ENCODE results near the gene RABEP2.
"Not testable (repeated sequence)": the region's sequence is repeated elsewhere in the genome, so short reads cannot be mapped to it uniquely, and the experiment has no call there.

The RABEP2 gene

DNA sequence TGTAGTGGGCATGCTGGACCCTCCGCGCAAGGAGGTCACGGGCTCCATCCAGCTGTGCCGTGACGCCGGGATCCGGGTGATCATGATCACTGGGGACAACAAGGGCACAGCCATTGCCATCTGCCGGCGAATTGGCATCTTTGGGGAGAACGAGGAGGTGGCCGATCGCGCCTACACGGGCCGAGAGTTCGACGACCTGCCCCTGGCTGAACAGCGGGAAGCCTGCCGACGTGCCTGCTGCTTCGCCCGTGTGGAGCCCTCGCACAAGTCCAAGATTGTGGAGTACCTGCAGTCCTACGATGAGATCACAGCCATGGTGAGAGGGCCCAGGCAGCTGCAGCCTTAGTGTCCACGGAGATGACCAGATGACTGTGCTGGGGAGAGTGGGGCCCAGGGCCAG, 24.4 kb downstream of the RABEP2 start:
- DNase-seq (ENCODE audit: low read depth), result no peak
- Histone ChIP-seq H3K9ac (ENCODE audit: low read length) (no peak overlapping the region), H3K4me3 (ENCODE audit: low read length) (no peak overlapping the region), H3K4me1 (ENCODE audit: control insufficient read depth, insufficient read depth, low read length) (no peaks in the 10 kb centered on the region), H3K9me3 (ENCODE audit: control insufficient read depth, low read length) (no peaks in the 10 kb centered on the region), H3K27me3 (replicated peaks; ENCODE audit: control insufficient read depth, insufficient read depth, low read length) (no peaks in the 10 kb centered on the region), H3K36me3 (ENCODE audit: control insufficient read depth, insufficient read depth, low read length, severe bottlenecking) (no peaks in the 10 kb centered on the region)

GRCh38 chr16:28899882-28900590, 25.0 kb downstream of the RABEP2 start:
- Histone ChIP-seq H3K4me3 (ENCODE audit: low read length) (no peak overlapping the region), H3K9ac (ENCODE audit: low read length) (no peak overlapping the region), H3K27me3 (replicated peaks; ENCODE audit: control insufficient read depth, insufficient read depth, low read length) (no peaks in the 10 kb centered on the region), H3K9me3 (ENCODE audit: control insufficient read depth, low read length) (no peaks in the 10 kb centered on the region), H3K4me1 (ENCODE audit: control insufficient read depth, insufficient read depth, low read length) (no peaks in the 10 kb centered on the region), H3K36me3 (ENCODE audit: control insufficient read depth, insufficient read depth, low read length, severe bottlenecking) (no peaks in the 10 kb centered on the region)
- no peak for DNase-seq (ENCODE audit: low read depth)

DNA sequence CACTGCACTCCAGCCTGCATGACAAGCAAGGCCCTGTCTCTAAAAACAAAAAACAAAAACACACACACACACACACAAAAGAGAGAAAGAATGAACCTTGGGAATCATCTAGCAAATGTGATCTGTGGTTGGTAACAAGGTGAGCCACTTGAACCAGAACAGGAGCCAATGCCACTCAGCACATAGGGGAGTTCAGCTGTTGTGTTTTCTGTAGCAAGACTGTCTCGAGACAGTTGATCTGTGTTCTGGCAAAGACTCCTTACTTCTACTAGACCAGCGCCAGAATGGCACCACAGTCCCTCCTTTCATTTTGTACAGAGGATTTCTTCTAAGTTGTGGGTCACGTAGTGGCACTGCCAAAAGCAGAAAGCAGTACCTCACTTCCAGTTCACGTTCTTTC, 26.1 kb downstream of the RABEP2 start:
- Histone ChIP-seq H3K9ac (ENCODE audit: low read length) (no peak overlapping the region), H3K27me3 (replicated peaks; ENCODE audit: control insufficient read depth, insufficient read depth, low read length) (no peaks in the 10 kb centered on the region), H3K4me3 (ENCODE audit: low read length) (no peak overlapping the region), H3K9me3 (ENCODE audit: control insufficient read depth, low read length) (no peaks in the 10 kb centered on the region), H3K4me1 (ENCODE audit: control insufficient read depth, insufficient read depth, low read length) (no peaks in the 10 kb centered on the region), H3K36me3 (ENCODE audit: control insufficient read depth, insufficient read depth, low read length, severe bottlenecking) (no peaks in the 10 kb centered on the region)
- no peak for DNase-seq (ENCODE audit: low read depth)

GRCh38 chr16:28898266-28898665, 26.8 kb downstream of the RABEP2 start:
- Histone ChIP-seq H3K36me3 (ENCODE audit: control insufficient read depth, insufficient read depth, low read length, severe bottlenecking) (no peaks in the 10 kb centered on the region), H3K9me3 (ENCODE audit: control insufficient read depth, low read length) (no peaks in the 10 kb centered on the region), H3K4me1 (ENCODE audit: control insufficient read depth, insufficient read depth, low read length) (no peaks in the 10 kb centered on the region), H3K4me3 (ENCODE audit: low read length) (no peak overlapping the region), H3K27me3 (replicated peaks; ENCODE audit: control insufficient read depth, insufficient read depth, low read length) (no peaks in the 10 kb centered on the region), H3K9ac (ENCODE audit: low read length) (no peak overlapping the region)
- no peak for DNase-seq (ENCODE audit: low read depth)

DNA sequence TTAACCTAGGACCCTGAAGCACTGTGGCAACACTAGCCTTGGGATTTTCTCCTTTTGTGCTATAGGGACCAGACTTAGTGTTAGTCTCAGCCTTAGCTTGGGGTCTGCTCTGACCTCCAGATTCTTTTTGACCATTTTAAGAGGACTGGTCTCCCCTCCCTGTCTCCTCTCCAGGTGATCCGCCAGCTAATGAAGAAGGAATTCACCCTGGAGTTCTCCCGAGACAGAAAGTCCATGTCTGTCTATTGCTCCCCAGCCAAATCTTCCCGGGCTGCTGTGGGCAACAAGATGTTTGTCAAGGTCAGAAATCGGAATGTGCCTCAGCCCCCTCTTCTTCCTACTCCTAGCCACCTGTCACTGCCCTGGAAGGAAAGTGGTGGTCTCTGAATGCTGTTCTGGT, 27.2 kb downstream of the RABEP2 start:
- no peaks in the 10 kb centered on the region for H3K27me3 ChIP-seq (replicated peaks; ENCODE audit: control insufficient read depth, insufficient read depth, low read length)
- H3K9ac ChIP-seq (ENCODE audit: low read length), result no peak overlapping the region
- no peaks in the 10 kb centered on the region for H3K9me3 ChIP-seq (ENCODE audit: control insufficient read depth, low read length)
- no peaks in the 10 kb centered on the region for H3K36me3 ChIP-seq (ENCODE audit: control insufficient read depth, insufficient read depth, low read length, severe bottlenecking)
- no peaks in the 10 kb centered on the region for H3K4me1 ChIP-seq (ENCODE audit: control insufficient read depth, insufficient read depth, low read length)
- no peak overlapping the region for H3K4me3 ChIP-seq (ENCODE audit: low read length)
- DNase-seq (ENCODE audit: low read depth), result no peak

GRCh38 chr16:28895609-28896008, 29.4 kb downstream of the RABEP2 start:
- no peaks in the 10 kb centered on the region for H3K36me3 ChIP-seq (ENCODE audit: control insufficient read depth, insufficient read depth, low read length, severe bottlenecking)
- H3K9ac ChIP-seq (ENCODE audit: low read length), result no peak overlapping the region
- no peaks in the 10 kb centered on the region for H3K27me3 ChIP-seq (replicated peaks; ENCODE audit: control insufficient read depth, insufficient read depth, low read length)
- no peak for DNase-seq (ENCODE audit: low read depth)
- no peaks in the 10 kb centered on the region for H3K4me1 ChIP-seq (ENCODE audit: control insufficient read depth, insufficient read depth, low read length)
- no peak overlapping the region for H3K4me3 ChIP-seq (ENCODE audit: low read length)
- H3K9me3 ChIP-seq (ENCODE audit: control insufficient read depth, low read length), result no peaks in the 10 kb centered on the region

- H3K4me3 ChIP-seq (ENCODE audit: low read length), result no peak overlapping the region
- H3K4me1 ChIP-seq (ENCODE audit: control insufficient read depth, insufficient read depth, low read length), result no peaks in the 10 kb centered on the region
- H3K27me3 ChIP-seq (replicated peaks; ENCODE audit: control insufficient read depth, insufficient read depth, low read length), result no peaks in the 10 kb centered on the region
- H3K9ac ChIP-seq (ENCODE audit: low read length), result no peak overlapping the region
- H3K9me3 ChIP-seq (ENCODE audit: control insufficient read depth, low read length), result no peaks in the 10 kb centered on the region
- no peaks in the 10 kb centered on the region for H3K36me3 ChIP-seq (ENCODE audit: control insufficient read depth, insufficient read depth, low read length, severe bottlenecking)
- no peak for DNase-seq (ENCODE audit: low read depth)
Measured at GRCh38 chr16:28893291-28893690, 31.7 kb downstream of the RABEP2 start.

- no peak for DNase-seq (ENCODE audit: low read depth)
- Histone ChIP-seq H3K4me1 (ENCODE audit: control insufficient read depth, insufficient read depth, low read length) (no peaks in the 10 kb centered on the region), H3K36me3 (ENCODE audit: control insufficient read depth, insufficient read depth, low read length, severe bottlenecking) (no peaks in the 10 kb centered on the region), H3K9me3 (ENCODE audit: control insufficient read depth, low read length) (no peaks in the 10 kb centered on the region), H3K27me3 (replicated peaks; ENCODE audit: control insufficient read depth, insufficient read depth, low read length) (no peaks in the 10 kb centered on the region), H3K9ac (ENCODE audit: low read length) (no peak overlapping the region), H3K4me3 (ENCODE audit: low read length) (no peak overlapping the region)
Measured at GRCh38 chr16:28891964-28892890, 32.8 kb downstream of the RABEP2 start.

DNA sequence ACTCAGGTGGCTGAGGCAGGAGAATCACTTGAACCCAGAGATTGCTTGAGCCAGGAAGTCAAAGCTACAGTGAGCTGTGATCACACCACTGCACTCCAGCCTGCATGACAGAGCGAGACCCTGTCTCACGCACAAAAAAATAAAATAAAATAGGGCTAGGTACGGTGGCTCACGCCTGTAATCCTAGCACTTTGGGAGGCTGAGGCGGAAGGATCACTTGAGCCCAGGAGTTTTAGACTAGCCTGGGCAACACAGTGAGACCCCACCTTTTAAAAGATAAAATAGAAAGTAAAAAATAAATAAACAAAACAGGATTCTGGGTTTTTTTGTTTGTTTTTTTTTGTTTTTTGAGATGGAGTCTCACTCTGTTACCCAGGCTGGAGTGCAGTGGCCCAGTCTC, 34.7 kb downstream of the RABEP2 start:
- not testable (repeated sequence) for H3K9ac ChIP-seq (ENCODE audit: low read length); H3K4me3 ChIP-seq (ENCODE audit: low read length); H3K9me3 ChIP-seq (ENCODE audit: control insufficient read depth, low read length); H3K36me3 ChIP-seq (ENCODE audit: control insufficient read depth, insufficient read depth, low read length, severe bottlenecking); H3K4me1 ChIP-seq (ENCODE audit: control insufficient read depth, insufficient read depth, low read length); DNase-seq (ENCODE audit: low read depth); H3K27me3 ChIP-seq (replicated peaks; ENCODE audit: control insufficient read depth, insufficient read depth, low read length)

- Histone ChIP-seq H3K9ac (ENCODE audit: low read length) (no peak overlapping the region), H3K4me1 (ENCODE audit: control insufficient read depth, insufficient read depth, low read length) (no peaks in the 10 kb centered on the region), H3K4me3 (ENCODE audit: low read length) (no peak overlapping the region), H3K36me3 (ENCODE audit: control insufficient read depth, insufficient read depth, low read length, severe bottlenecking) (no peaks in the 10 kb centered on the region), H3K9me3 (ENCODE audit: control insufficient read depth, low read length) (no peaks in the 10 kb centered on the region), H3K27me3 (replicated peaks; ENCODE audit: control insufficient read depth, insufficient read depth, low read length) (peaks cover 4% of the 10 kb centered on the region)
- DNase-seq (ENCODE audit: low read depth), result no peak
Measured at GRCh38 chr16:28886945-28887344, 38.1 kb downstream of the RABEP2 start.

DNA sequence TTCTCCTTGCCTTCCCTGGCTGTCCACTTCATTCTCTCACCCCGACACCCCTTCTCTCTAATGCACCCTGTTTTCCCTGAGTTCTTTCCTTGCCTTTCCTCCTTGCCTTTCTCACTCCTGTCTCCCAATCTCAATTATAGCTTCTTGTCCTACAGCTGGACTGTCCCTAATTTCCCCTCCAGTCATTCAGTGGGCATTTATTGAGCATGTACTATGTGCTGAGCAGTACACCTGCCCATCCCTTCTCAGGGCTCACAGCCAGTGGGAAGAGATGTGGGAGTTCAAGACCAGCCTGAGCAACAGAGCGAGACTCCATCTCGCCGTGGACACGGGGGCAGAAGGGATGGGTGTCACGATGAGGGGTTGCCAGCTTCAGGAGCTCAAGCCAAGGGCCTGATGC, 41.0 kb downstream of the RABEP2 start:
- DNase-seq (ENCODE audit: low read depth), result no peak
- Histone ChIP-seq H3K36me3 (ENCODE audit: control insufficient read depth, insufficient read depth, low read length, severe bottlenecking) (no peaks in the 10 kb centered on the region), H3K9me3 (ENCODE audit: control insufficient read depth, low read length) (no peaks in the 10 kb centered on the region), H3K27me3 (replicated peaks; ENCODE audit: control insufficient read depth, insufficient read depth, low read length) (peaks cover 9% of the 10 kb centered on the region), H3K9ac (ENCODE audit: low read length) (no peak overlapping the region), H3K4me1 (ENCODE audit: control insufficient read depth, insufficient read depth, low read length) (peaks cover 5% of the 10 kb centered on the region), H3K4me3 (ENCODE audit: low read length) (no peak overlapping the region)

All from adipocyte (in vitro differentiated cells).